Myocyte (in vitro differentiated cells): ENCODE data around the gene PPFIA2. TPM values are rescaled to one million over a fixed set of nuclear protein-coding genes. Genes with fewer than 3 reads are reported as not detected.

ENCODE experiments used
- DNase-seq: peaks from one replicate; pipeline ENCODE4 v3.0.0-alpha.2; 2012; ENCODE audit warnings: low read depth
- polyA plus RNA-seq: library from polyadenylated mRNA; unstranded; fragments of >200 nt; gene quantifications from one replicate; pipeline ENCODE4 v1.2.1, GENCODE V29; 2012; ENCODE audit warnings: missing spikeins
- total RNA-seq: library from RNA; depleted of rRNA; stranded (reverse); fragments of >200 nt; gene quantifications from 2 replicates; pipeline ENCODE4 v1.2.3, GENCODE V29; 2014

PPFIA2 gene
- not detected in 2 replicates for total RNA-seq
- not detected for polyA plus RNA-seq

DNA sequence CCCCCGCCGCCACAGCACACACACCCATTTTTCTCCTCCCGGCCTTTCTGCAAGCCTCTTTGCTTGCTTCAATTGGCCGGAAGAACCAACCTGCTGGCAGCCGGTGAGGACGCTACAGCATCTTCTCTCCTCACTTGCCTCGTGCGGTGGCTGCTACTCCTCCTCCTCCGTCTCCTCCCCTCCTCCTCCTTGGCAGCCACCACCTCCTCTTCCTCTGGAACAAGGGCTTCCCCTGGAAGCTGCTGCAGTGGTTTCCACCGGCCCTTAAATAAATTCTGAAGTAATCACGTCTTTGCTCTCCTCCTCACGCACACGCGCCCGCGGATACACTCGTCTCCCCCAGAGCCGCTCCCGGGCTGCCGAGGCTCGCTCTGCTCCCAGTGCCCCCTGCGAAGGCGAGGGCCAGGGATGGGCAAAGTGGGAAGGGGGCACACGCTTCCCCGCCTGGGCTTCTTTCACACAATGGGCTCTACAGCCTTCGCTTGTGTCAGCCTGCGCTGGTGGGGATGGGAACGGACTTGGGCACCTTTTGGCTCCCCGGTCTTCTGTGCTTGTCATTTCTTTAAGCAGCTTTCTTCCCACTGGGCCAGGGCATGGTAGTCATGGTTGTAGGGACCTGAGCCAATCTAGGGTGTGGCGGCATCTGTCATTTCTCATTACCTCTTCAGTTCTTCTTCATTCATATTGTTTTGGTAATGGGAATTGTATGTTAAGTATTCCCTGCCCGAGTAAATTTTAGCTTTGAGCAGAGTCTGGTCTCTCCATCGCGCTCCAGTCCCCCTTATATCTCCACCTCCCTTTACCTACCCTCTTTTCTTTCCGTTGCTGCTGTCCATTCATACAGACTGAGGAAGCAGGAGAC lies at the start of gene PPFIA2:
Gene PPFIA2 (minus strand): TSS at position 161 of the 862 bp plus-strand sequence.
- peak; percentile 8 for DNase-seq

GRCh38 chr12:81800298-81801148 lies 41.4 kb upstream of the PPFIA2 start:
- no peak for DNase-seq

DNA sequence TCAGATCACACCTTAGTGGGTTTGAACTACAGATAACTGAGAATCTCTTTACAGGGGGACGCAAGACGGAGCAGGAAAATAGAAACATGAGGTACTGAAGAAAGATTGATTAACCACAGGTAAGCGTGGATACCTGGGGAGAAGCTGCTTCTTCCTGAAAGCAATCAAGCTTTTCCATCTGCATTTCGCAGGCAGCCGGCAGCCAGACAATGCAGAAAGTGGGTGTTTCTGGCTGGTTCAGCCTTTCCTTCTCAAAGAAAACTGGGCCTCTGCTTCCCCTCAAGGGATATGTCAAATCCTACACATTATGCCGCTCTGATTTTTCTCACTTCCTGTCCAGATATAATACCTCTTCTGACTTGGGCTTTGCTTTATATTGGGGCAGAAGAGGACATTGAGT lies 39.1 kb upstream of the PPFIA2 start:
- no peak for DNase-seq

DNA sequence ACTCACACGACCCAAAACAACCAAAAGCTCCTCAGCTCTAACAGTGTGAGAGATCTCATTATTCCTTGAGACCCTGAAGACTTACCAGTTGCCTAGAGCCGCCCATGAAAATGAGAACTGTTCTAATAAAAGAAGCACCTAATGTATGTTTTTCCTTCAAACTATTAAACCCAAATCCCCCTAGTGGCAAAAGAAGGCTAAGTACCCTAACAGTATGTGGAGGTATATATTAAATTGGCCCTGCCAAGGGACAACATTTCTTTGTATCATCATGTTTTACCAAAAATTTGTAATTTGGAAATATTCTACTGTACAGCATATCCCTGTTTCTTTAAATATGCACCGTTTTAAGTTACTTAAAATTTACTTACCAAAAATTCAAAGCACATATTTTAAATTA lies 38.0 kb upstream of the PPFIA2 start:
- DNase-seq = no peak

GRCh38 chr12:81792666-81793065 lies 33.5 kb upstream of the PPFIA2 start:
- DNase-seq = no peak

GRCh38 chr12:81779216-81779615 lies 20.1 kb upstream of the PPFIA2 start:
- no peak for DNase-seq

DNA sequence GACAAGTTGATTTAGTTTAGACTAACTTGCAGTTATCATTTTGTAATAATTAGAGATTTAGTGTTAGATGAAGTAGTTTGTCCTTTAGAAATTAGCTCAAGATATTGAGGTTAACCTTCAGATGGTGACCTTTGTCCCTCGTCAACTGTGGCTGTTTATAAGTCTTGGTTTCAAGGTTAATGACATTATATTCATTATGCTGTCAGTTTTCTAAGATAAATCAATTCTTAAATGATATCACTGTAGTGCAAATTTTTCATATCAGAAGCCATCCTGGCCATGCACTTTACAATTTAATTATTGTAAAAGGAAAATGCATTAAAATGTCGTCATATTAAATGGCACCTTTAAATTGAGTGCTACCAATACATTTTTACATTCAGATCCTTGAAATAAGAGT lies 19.6 kb upstream of the PPFIA2 start:
- no peak for DNase-seq

GRCh38 chr12:81758421-81759189 lies 545 bp downstream of the PPFIA2 start:
- peak; percentile 23 for DNase-seq

- DNase-seq = no peak
Measured at GRCh38 chr12:81757731-81758365, 1.3 kb downstream of the PPFIA2 start.

- no peak for DNase-seq
Measured at GRCh38 chr12:81729781-81730180, 29.4 kb downstream of the PPFIA2 start.

- no peak for DNase-seq
Measured at GRCh38 chr12:81727391-81727790, 31.8 kb downstream of the PPFIA2 start.

- DNase-seq = no peak
Measured at GRCh38 chr12:81726634-81727033, 32.5 kb downstream of the PPFIA2 start.

GRCh38 chr12:81723361-81723760 lies 35.8 kb downstream of the PPFIA2 start:
- no peak for DNase-seq

GRCh38 chr12:81722004-81722403 lies 37.1 kb downstream of the PPFIA2 start:
- DNase-seq = no peak

DNA sequence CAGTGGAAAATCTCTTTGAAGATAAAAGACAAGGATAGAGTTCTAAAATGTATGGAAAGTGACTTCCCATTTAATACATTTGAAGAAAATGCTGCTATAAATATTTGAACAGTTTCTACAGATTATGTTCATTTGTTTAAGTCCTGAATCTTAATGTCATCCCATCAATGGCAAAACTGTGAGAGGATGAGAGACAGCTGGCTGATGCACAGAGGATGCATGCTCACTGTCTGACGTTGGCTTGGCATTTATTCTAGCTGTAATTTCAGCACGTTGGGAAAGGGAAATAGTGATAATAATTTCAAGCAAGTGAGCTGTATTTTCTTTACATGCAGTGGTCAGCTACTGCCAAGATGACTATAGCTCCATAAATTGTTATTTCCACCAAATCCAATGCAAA lies 40.5 kb downstream of the PPFIA2 start:
- DNase-seq = no peak

- DNase-seq = no peak
Measured at GRCh38 chr12:81712536-81712935, 46.6 kb downstream of the PPFIA2 start.

DNA sequence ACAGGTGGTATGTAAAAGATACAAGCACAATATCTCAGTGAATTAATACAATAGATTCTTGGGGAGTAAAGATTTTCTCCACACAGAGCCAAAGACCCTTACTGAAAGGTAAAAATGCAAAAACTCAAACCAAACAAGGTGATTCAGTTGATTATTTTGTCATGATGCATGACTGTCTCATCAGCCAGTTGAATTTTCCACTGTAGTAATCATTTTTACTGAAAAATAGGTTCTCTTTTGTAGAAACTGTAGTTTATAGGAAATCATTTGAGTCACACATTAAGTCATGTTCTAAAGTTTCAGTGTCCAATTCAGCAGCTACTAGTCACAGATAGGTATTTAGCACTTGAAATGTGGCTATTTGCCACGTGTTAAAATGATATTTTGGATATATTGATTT lies 53.6 kb downstream of the PPFIA2 start:
- DNase-seq = no peak

DNA sequence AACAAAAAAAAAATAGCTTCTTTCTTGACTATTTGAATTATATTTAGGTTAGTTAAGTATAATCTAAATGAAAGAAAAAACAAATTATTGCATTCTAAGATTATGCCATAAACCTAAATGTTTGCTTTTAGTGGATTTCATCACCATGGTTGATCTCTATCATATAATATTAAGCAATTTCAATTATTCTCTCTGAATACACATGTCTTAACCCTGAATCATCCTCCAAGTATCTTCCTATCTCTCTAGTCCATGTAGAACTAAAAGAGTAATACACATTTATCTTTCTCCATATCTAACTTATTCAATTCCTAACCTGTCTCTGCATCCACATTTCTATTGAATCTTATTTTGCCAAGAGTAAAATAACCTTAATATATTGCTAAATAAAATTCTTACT lies 59.6 kb downstream of the PPFIA2 start:
- no peak for DNase-seq

- no peak for DNase-seq
Measured at GRCh38 chr12:81692008-81692407, 67.1 kb downstream of the PPFIA2 start.

GRCh38 chr12:81683881-81684280 lies 75.3 kb downstream of the PPFIA2 start:
- DNase-seq = no peak

DNA sequence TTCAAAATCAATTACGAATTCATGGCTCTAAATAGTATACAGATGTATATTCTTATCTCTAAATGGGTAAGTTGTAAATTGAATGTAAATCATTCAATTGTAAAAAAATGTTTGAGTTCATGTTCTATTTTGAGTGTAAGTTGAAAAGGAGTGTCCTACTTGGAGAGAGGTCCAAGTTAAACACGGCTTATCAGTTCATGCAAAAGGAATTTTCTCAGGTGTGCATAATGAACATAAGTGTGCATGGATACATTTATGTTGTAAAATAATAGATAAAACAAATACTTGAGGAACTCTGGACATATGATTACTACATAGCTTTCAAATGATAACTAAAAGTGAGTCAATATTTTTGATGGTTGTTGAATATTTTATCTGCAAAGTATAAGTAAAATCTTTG lies 79.5 kb downstream of the PPFIA2 start:
- no peak for DNase-seq
